Measurements from ENCODE around the gene INPP5F. TPM values are rescaled to one million over a fixed set of nuclear protein-coding genes. Genes with fewer than 3 reads are reported as not detected.

INPP5F gene
- total and polyA plus RNA-seq, 10 of the 15 experiments (the other 5 are each of a cell fraction or from before 2014, with no cell fraction given) = 6.0 to 49.3 (median 34.3) TPM

DNA sequence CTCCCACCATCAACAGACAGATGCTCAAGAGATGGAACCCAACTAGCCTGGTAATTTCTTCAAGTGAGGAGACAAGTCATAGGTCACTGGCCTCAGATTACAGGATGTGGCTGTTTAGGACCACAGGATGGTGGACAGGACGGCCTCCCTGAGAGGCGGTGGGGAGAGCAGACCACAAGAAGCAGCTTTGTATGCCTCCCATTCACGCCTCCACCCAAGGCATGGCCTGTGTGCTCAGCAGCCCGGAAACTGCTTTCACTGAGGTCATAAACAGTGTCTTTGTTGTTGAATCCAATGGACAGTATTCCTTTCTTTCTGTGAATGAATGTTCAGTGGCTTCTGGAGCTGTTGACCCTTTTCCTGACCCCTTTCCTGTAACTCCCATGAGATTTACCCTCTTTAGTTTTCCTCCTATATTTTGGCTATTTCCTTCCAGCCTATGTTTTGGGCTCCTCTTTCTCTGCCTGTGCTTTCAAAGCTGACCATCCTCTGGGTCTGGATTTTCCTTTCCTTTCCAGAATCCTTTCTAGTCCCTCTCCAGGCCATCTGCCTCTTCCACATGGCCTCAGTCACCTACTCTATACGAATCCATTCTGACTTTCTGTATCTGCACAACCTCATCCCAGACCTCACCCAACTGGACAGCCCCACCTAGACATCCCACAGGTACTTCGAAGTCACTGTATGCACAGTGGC, 32.4 kb upstream of the INPP5F start (continued):
- peak; percentile 58; the same call in 1 of the 2 replicates for TF ChIP-seq ATF7 (IDR thresholded peaks at IDR 0.05; ENCODE audit: low read depth)
- no peak for TF ChIP-seq SREBF1 (IDR thresholded peaks at IDR 0.05; ENCODE audit: low read length)
- TF ChIP-seq IKZF1 (conservative IDR thresholded peaks at IDR 0.05) = peak; percentile 92
- TF ChIP-seq SIN3A (IDR thresholded peaks at IDR 0.05; ENCODE audit: low read depth, low read length) = no peak
- TF ChIP-seq, protein P1, sequence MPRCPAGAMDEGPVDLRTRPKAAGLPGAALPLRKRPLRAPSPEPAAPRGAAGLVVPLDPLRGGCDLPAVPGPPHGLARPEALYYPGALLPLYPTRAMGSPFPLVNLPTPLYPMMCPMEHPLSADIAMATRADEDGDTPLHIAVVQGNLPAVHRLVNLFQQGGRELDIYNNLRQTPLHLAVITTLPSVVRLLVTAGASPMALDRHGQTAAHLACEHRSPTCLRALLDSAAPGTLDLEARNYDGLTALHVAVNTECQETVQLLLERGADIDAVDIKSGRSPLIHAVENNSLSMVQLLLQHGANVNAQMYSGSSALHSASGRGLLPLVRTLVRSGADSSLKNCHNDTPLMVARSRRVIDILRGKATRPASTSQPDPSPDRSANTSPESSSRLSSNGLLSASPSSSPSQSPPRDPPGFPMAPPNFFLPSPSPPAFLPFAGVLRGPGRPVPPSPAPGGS (IDR thresholded peaks at IDR 0.05; ENCODE audit: borderline replicate concordance, insufficient read depth, low read depth, low read length, poor library complexity, severe bottlenecking) = no peak
- peak; percentile 76; the same call in 1 of the 2 replicates for TF ChIP-seq CBFB (IDR thresholded peaks at IDR 0.05; ENCODE audit: low read depth)
- TF ChIP-seq NR2C1 (IDR thresholded peaks at IDR 0.05) = peak; percentile 71
- no peak for TF ChIP-seq POLR2AphosphoS5 (IDR thresholded peaks at IDR 0.05; ENCODE audit: low read length)
- 0 out of 2 replicates have a peak, but pooled peaks have one; percentile 41 for TF ChIP-seq TCF12 (IDR thresholded peaks at IDR 0.05; ENCODE audit: low read depth, low read length)
- TF ChIP-seq MYC (IDR thresholded peaks at IDR 0.05; ENCODE audit: insufficient read depth, insufficient read length, insufficient replicate concordance, low read length, severe bottlenecking) = no peak
- no peak for TF ChIP-seq FOXK2 (IDR thresholded peaks at IDR 0.05)
- no peak for TF ChIP-seq CHD1 (IDR thresholded peaks at IDR 0.05; ENCODE audit: low read depth, low read length)
- no peak for TF ChIP-seq ZNF274 (IDR thresholded peaks at IDR 0.05; ENCODE audit: insufficient read depth, insufficient read length)
- no peak for TF ChIP-seq ZNF622 (IDR thresholded peaks at IDR 0.05)
- TF ChIP-seq, protein P2, sequence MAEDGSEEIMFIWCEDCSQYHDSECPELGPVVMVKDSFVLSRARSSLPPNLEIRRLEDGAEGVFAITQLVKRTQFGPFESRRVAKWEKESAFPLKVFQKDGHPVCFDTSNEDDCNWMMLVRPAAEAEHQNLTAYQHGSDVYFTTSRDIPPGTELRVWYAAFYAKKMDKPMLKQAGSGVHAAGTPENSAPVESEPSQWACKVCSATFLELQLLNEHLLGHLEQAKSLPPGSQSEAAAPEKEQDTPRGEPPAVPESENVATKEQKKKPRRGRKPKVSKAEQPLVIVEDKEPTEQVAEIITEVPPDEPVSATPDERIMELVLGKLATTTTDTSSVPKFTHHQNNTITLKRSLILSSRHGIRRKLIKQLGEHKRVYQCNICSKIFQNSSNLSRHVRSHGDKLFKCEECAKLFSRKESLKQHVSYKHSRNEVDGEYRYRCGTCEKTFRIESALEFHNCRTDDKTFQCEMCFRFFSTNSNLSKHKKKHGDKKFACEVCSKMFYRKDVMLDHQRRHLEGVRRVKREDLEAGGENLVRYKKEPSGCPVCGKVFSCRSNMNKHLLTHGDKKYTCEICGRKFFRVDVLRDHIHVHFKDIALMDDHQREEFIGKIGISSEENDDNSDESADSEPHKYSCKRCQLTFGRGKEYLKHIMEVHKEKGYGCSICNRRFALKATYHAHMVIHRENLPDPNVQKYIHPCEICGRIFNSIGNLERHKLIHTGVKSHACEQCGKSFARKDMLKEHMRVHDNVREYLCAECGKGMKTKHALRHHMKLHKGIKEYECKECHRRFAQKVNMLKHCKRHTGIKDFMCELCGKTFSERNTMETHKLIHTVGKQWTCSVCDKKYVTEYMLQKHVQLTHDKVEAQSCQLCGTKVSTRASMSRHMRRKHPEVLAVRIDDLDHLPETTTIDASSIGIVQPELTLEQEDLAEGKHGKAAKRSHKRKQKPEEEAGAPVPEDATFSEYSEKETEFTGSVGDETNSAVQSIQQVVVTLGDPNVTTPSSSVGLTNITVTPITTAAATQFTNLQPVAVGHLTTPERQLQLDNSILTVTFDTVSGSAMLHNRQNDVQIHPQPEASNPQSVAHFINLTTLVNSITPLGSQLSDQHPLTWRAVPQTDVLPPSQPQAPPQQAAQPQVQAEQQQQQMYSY (CRISPR knock-in tag; IDR thresholded peaks at IDR 0.05) = no peak
- TF ChIP-seq, protein P3, sequence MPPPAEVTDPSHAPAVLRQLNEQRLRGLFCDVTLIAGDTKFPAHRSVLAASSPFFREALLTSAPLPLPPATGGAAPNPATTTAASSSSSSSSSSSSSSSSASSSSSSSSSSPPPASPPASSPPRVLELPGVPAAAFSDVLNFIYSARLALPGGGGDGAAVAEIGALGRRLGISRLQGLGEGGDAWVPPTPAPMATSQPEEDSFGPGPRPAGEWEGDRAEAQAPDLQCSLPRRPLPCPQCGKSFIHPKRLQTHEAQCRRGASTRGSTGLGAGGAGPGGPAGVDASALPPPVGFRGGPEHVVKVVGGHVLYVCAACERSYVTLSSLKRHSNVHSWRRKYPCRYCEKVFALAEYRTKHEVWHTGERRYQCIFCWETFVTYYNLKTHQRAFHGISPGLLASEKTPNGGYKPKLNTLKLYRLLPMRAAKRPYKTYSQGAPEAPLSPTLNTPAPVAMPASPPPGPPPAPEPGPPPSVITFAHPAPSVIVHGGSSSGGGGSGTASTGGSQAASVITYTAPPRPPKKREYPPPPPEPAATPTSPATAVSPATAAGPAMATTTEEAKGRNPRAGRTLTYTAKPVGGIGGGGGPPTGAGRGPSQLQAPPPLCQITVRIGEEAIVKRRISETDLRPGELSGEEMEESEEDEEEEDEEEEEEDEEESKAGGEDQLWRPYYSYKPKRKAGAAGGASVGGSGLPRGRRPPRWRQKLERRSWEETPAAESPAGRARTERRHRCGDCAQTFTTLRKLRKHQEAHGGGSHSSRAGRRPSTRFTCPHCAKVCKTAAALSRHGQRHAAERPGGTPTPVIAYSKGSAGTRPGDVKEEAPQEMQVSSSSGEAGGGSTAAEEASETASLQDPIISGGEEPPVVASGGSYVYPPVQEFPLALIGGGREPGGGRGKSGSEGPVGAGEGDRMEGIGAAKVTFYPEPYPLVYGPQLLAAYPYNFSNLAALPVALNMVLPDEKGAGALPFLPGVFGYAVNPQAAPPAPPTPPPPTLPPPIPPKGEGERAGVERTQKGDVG (CRISPR knock-in tag; IDR thresholded peaks at IDR 0.05) = no peak
- TF ChIP-seq, protein P4, sequence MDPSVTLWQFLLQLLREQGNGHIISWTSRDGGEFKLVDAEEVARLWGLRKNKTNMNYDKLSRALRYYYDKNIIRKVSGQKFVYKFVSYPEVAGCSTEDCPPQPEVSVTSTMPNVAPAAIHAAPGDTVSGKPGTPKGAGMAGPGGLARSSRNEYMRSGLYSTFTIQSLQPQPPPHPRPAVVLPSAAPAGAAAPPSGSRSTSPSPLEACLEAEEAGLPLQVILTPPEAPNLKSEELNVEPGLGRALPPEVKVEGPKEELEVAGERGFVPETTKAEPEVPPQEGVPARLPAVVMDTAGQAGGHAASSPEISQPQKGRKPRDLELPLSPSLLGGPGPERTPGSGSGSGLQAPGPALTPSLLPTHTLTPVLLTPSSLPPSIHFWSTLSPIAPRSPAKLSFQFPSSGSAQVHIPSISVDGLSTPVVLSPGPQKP (IDR thresholded peaks at IDR 0.05; ENCODE audit: low read depth, low read length) = no peak
- TF ChIP-seq, protein P5, sequence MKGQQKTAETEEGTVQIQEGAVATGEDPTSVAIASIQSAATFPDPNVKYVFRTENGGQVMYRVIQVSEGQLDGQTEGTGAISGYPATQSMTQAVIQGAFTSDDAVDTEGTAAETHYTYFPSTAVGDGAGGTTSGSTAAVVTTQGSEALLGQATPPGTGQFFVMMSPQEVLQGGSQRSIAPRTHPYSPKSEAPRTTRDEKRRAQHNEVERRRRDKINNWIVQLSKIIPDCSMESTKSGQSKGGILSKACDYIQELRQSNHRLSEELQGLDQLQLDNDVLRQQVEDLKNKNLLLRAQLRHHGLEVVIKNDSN (IDR thresholded peaks at IDR 0.05; ENCODE audit: borderline replicate concordance, extremely low read length, insufficient read depth, low read depth, low read length) = no peak
